ENCODE data around the gene XCL1. TPM values are rescaled to one million over a fixed set of nuclear protein-coding genes. Genes with fewer than 3 reads are reported as not detected.

The XCL1 gene
- total RNA-seq, 1 experiment from 2014 or later, result not detected

DNA sequence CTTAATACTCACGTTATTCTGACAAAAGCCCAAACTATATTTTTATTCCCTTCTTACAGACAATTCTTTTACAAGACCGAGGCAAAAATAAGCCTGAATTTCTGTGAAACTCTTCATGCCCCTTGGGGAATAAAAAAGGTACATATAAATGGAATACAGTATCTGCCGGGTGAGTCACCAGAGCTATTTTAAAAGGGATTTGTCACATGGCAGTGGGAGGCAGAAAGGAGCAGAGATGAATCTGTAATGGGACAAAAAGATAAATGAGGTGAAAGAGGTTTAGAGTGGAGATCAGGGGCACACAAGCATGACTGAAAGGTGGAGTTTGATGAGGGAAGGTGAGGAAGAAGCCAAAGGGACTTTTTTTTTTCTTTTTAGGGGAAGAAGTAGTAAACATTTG, 8.8 kb downstream of the XCL1 start:
- POLR2A ChIA-PET, result no interaction called here
- H3K9me2 ChIP-seq (ENCODE audit: insufficient read depth), result no peaks in the 10 kb centered on the region
- H3K27ac ChIP-seq (ENCODE audit: low read depth, low read length), result no peak overlapping the region
- ATAC-seq (no peak), DNase-seq (ENCODE audit: low read depth, low spot score) (no peak)
- no peaks in the 10 kb centered on the region for H4K20me1 ChIP-seq (ENCODE audit: insufficient read depth)
- no peak for TF ChIP-seq SIN3A (IDR thresholded peaks at IDR 0.05; ENCODE audit: low read depth)
- 0 out of 2 replicates have a peak, but pooled peaks have one; percentile 17 for TF ChIP-seq FOSL1 (IDR thresholded peaks at IDR 0.05; ENCODE audit: low read depth)
- peaks cover 0 to 10% of the 10 kb centered on the region in 2 experiments; a peak in 1 of 4 replicates for H3K4me1 ChIP-seq (ENCODE audit: control insufficient read depth in 1 of 2, insufficient read depth in 2 of 2, low read length in 2 of 2)
- no peak overlapping the region for H3K4me3 ChIP-seq (replicated peaks in 1 of 2; ENCODE audit: low read depth in 1 of 2, low read length in 2 of 2)
- no peaks in the 10 kb centered on the region for H3K27me3 ChIP-seq (ENCODE audit: insufficient read depth, low read length)
- no peaks in the 10 kb centered on the region for H3K36me3 ChIP-seq (ENCODE audit: control insufficient read depth in 1 of 2, insufficient read depth in 2 of 2, low read length in 2 of 2)
- BruUV-seq (replicated peaks), result no TSS peak
- H3K9me3 ChIP-seq (ENCODE audit: control insufficient read depth in 1 of 2, insufficient read depth in 1 of 2, low read depth in 1 of 2, low read length in 2 of 2), result no peaks in the 10 kb centered on the region
- CTCF ChIA-PET, result interaction anchor here (1.3 to 1.5 kb wide), 2 partner anchors 18 to 242 kb away, joined by 3 to 4 read pairs; no protein-coding TSS in a partner anchor
- H3K4me2 ChIP-seq (ENCODE audit: low read length), result peak overlapping the region; percentile 26; the same call in 1 of the 2 replicates
- no peak overlapping the region for H3K9ac ChIP-seq (ENCODE audit: low read length)
- intact Hi-C loops (cut with micrococcal nuclease), result no loop called here
- RAD21 ChIA-PET (ENCODE audit: low non-redundant PET in 1 of 2, low total read pairs in 2 of 2, uncharacterized antibody in 2 of 2, unreplicated experiment in 2 of 2), result no interaction called here
- no peaks in the 10 kb centered on the region for H3K79me2 ChIP-seq (ENCODE audit: insufficient read depth, low read length)
- H2AFZ ChIP-seq (ENCODE audit: low read depth, low read length, poor library complexity, severe bottlenecking), result no peak overlapping the region

DNA sequence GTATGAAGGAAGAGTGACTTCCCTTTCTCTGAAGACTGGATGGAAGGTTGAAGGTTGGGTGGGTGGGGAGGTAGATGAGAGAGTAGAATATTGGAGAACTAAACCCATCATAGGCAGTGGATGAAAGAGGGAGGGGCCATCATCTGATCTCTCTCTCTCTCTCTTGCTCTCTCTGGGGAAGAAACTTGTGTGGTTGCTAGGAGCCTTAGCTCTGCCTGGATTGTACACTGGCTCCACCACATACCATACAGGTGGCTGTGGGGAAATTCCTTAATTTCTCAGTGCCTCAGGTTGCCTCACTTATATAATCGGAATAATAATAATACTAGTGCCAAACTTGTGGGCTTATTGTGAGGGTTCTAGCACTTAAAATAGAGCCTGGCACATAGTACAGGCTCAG, 9.5 kb downstream of the XCL1 start:
- no peaks in the 10 kb centered on the region for H3K36me3 ChIP-seq (ENCODE audit: control insufficient read depth in 1 of 2, insufficient read depth in 2 of 2, low read length in 2 of 2)
- H3K4me2 ChIP-seq (ENCODE audit: low read length), result no peak overlapping the region
- no peaks in the 10 kb centered on the region for H4K20me1 ChIP-seq (ENCODE audit: insufficient read depth)
- H3K9me2 ChIP-seq (ENCODE audit: insufficient read depth), result no peaks in the 10 kb centered on the region
- no peak overlapping the region for H3K9ac ChIP-seq (ENCODE audit: low read length)
- peaks cover 0 to 10% of the 10 kb centered on the region in 2 experiments; a peak in 1 of 4 replicates for H3K4me1 ChIP-seq (ENCODE audit: control insufficient read depth in 1 of 2, insufficient read depth in 2 of 2, low read length in 2 of 2)
- H3K79me2 ChIP-seq (ENCODE audit: insufficient read depth, low read length), result no peaks in the 10 kb centered on the region
- no peak overlapping the region for H2AFZ ChIP-seq (ENCODE audit: low read depth, low read length, poor library complexity, severe bottlenecking)
- H3K4me3 ChIP-seq (replicated peaks in 1 of 2; ENCODE audit: low read depth in 1 of 2, low read length in 2 of 2), result no peak overlapping the region
- DNase-seq (ENCODE audit: low read depth, low spot score) (no peak), ATAC-seq (no peak)
- no peak for TF ChIP-seq TCF7L2 (IDR thresholded peaks at IDR 0.05; ENCODE audit: borderline replicate concordance, extremely low read depth, insufficient read depth, insufficient read length)
- no peak for TF ChIP-seq ELF1 (IDR thresholded peaks at IDR 0.05; ENCODE audit: borderline replicate concordance, low read depth)
- TF ChIP-seq, protein P1, sequence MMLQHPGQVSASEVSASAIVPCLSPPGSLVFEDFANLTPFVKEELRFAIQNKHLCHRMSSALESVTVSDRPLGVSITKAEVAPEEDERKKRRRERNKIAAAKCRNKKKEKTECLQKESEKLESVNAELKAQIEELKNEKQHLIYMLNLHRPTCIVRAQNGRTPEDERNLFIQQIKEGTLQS (IDR thresholded peaks at IDR 0.05), result no peak
- TF ChIP-seq CBX3 (IDR thresholded peaks at IDR 0.05; ENCODE audit: low read depth), result no peak
- TF ChIP-seq, protein P2, sequence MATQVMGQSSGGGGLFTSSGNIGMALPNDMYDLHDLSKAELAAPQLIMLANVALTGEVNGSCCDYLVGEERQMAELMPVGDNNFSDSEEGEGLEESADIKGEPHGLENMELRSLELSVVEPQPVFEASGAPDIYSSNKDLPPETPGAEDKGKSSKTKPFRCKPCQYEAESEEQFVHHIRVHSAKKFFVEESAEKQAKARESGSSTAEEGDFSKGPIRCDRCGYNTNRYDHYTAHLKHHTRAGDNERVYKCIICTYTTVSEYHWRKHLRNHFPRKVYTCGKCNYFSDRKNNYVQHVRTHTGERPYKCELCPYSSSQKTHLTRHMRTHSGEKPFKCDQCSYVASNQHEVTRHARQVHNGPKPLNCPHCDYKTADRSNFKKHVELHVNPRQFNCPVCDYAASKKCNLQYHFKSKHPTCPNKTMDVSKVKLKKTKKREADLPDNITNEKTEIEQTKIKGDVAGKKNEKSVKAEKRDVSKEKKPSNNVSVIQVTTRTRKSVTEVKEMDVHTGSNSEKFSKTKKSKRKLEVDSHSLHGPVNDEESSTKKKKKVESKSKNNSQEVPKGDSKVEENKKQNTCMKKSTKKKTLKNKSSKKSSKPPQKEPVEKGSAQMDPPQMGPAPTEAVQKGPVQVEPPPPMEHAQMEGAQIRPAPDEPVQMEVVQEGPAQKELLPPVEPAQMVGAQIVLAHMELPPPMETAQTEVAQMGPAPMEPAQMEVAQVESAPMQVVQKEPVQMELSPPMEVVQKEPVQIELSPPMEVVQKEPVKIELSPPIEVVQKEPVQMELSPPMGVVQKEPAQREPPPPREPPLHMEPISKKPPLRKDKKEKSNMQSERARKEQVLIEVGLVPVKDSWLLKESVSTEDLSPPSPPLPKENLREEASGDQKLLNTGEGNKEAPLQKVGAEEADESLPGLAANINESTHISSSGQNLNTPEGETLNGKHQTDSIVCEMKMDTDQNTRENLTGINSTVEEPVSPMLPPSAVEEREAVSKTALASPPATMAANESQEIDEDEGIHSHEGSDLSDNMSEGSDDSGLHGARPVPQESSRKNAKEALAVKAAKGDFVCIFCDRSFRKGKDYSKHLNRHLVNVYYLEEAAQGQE (IDR thresholded peaks at IDR 0.05; ENCODE audit: low read depth), result no peak
- no peaks in the 10 kb centered on the region for H3K9me3 ChIP-seq (ENCODE audit: control insufficient read depth in 1 of 2, insufficient read depth in 1 of 2, low read depth in 1 of 2, low read length in 2 of 2)
- no peak overlapping the region for H3K27ac ChIP-seq (ENCODE audit: low read depth, low read length)
- ChIA-PET RAD21 (ENCODE audit: low non-redundant PET in 1 of 2, low total read pairs in 2 of 2, uncharacterized antibody in 2 of 2, unreplicated experiment in 2 of 2) (no interaction called here), POLR2A (no interaction called here), CTCF (no interaction called here)
- BruUV-seq (replicated peaks), result no TSS peak
- intact Hi-C loops (cut with micrococcal nuclease), result no loop called here
- H3K27me3 ChIP-seq (ENCODE audit: insufficient read depth, low read length), result no peaks in the 10 kb centered on the region
